Kidney epithelial cell (primary cell): ENCODE measurements around the gene NETO1. TPM values are rescaled to one million over a fixed set of nuclear protein-coding genes. Genes with fewer than 3 reads are reported as not detected.

Experiments used
- DNase-seq: peaks from one replicate; pipeline ENCODE4 v3.0.0-alpha.2; 2010; ENCODE audit warnings: low read depth
- H3K27me3 ChIP-seq: 2 replicates; pipeline ENCODE4 v1.6.0; 2011; ENCODE audit warnings: low read length; ENCODE audit not compliant: control insufficient read depth, insufficient read depth
- H3K36me3 ChIP-seq: 2 replicates; pipeline ENCODE4 v1.5.1; 2011; ENCODE audit warnings: low read length; ENCODE audit not compliant: control insufficient read depth, insufficient read depth
- H3K4me3 ChIP-seq: 2 replicates; pipeline ENCODE4 v1.5.1; 2011; ENCODE audit warnings: low read depth, mild to moderate bottlenecking, control low read depth, low read length
- total RNA-seq: library from RNA; depleted of rRNA; stranded (reverse); fragments of >200 nt; gene quantifications from 2 replicates; pipeline ENCODE4 v1.2.3, GENCODE V29; 2015
- TF ChIP-seq, protein P1 (sequence below): IDR thresholded peaks from 2 replicates; pipeline ENCODE4 v1.5.1; 2011; ENCODE audit warnings: mild to moderate bottlenecking, moderate library complexity, low read length, control low read depth, inconsistent platforms; ENCODE audit not compliant: insufficient read depth, poor library complexity, severe bottlenecking

NETO1 gene, protein sequence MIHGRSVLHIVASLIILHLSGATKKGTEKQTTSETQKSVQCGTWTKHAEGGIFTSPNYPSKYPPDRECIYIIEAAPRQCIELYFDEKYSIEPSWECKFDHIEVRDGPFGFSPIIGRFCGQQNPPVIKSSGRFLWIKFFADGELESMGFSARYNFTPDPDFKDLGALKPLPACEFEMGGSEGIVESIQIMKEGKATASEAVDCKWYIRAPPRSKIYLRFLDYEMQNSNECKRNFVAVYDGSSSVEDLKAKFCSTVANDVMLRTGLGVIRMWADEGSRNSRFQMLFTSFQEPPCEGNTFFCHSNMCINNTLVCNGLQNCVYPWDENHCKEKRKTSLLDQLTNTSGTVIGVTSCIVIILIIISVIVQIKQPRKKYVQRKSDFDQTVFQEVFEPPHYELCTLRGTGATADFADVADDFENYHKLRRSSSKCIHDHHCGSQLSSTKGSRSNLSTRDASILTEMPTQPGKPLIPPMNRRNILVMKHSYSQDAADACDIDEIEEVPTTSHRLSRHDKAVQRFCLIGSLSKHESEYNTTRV
- 7.1 and 7.5 TPM in 2 replicates for total RNA-seq

DNA sequence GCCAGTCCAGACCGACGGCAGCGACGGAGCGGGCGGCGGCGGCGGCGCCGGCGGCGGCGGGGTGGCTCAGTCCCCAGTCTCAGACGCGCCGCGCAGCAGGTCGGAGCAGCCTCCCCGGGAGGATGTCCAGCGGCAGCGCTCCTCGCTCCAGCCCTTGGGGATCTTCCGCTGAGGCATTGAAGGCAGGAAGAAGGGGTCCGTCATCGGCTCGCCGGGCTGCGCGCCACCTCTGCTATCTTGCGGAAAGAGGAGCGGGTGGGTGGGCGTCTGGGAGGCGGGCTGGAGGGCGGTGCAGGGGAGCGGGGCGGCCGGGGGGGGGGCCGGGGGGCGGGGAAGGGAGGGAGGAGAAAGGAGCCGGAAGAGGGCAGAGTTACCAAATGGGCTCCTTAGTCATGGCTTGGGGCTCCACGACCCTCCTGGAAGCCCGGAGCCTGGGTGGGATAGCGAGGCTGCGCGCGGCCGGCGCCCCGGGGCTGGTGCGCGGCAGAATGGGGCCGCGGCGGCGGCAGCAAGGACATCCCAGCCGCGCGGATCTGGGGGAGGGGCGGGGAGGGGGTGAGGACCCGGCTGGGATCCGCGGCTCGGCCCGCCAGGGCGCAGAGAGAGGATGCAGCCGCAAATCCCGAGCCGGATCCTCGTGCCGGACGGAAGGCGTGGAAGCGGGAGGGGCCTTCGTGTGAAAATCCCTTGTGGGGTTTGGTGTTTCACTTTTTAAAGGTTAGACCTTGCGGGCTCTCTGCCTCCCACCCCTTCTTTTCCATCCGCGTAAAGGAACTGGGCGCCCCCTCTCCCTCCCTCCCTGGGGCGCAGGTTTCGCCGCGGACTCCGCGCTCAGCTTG is at the start of gene NETO1:
Gene NETO1, minus strand, starts transcription at position 242 of the 839 bp plus-strand sequence. CDS start 696 bp downstream, outside the sequence.
- DNase-seq = no peak

DNA sequence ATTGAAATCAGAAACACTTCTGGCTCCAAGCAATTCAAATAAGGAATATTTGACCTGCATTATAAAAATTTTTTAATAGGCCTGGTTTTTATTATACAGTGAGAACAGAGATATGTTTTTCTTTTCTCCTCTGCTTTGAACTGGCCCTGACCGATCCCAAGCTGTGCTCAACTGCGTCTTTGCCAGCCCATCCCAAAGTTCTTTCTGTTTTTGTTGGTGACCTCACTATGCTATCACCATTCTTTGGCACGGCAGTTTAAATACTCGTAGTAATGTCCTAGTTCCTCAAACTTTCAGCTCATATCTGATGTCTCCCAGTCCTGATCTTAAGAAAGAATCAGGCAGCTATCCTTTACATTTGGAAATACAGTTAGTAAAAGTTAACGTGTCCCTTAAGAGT is 42.3 kb upstream of the NETO1 start:
- H3K36me3 ChIP-seq = no peaks in the 10 kb centered on the region
- no peak for DNase-seq
- no peak overlapping the region for H3K4me3 ChIP-seq
- TF ChIP-seq, protein P1, sequence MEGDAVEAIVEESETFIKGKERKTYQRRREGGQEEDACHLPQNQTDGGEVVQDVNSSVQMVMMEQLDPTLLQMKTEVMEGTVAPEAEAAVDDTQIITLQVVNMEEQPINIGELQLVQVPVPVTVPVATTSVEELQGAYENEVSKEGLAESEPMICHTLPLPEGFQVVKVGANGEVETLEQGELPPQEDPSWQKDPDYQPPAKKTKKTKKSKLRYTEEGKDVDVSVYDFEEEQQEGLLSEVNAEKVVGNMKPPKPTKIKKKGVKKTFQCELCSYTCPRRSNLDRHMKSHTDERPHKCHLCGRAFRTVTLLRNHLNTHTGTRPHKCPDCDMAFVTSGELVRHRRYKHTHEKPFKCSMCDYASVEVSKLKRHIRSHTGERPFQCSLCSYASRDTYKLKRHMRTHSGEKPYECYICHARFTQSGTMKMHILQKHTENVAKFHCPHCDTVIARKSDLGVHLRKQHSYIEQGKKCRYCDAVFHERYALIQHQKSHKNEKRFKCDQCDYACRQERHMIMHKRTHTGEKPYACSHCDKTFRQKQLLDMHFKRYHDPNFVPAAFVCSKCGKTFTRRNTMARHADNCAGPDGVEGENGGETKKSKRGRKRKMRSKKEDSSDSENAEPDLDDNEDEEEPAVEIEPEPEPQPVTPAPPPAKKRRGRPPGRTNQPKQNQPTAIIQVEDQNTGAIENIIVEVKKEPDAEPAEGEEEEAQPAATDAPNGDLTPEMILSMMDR = no peak
- no peaks in the 10 kb centered on the region for H3K27me3 ChIP-seq

More for the DNA sequence above, at the start of gene NETO1:
- Histone ChIP-seq H3K36me3 (no peaks in the 10 kb centered on the region), H3K27me3 (no peaks in the 10 kb centered on the region), H3K4me3 (peak within 1 kb of the TSS; percentile 60)
- TF ChIP-seq, protein P1 = no peak

- no peak for DNase-seq
- no peaks in the 10 kb centered on the region for H3K36me3 ChIP-seq
- TF ChIP-seq, protein P1 = no peak
- no peaks in the 10 kb centered on the region for H3K27me3 ChIP-seq
- H3K4me3 ChIP-seq = no peak overlapping the region
Observed at GRCh38 chr18:72908181-72908580, 40.4 kb upstream of the NETO1 start.

DNA sequence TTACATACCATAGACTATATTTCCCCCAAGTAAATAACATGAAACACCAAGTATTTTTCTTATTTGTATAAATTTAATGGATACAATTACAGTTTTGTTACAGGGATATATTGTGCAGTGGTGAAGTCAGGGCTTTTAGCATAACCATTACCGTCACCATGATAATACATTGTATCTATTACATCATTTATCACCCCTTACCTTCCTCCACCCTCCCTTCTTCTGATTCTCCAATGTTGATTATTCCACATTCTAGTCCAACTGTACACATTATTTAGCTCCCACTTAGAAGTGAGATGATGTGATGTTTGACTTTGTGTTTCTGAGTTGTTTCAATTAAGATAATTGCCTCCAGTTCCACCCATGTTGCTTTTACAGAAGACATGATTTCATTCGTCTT is 35.2 kb upstream of the NETO1 start:
- TF ChIP-seq, protein P1 = no peak
- DNase-seq = no peak
- no peaks in the 10 kb centered on the region for H3K27me3 ChIP-seq
- H3K36me3 ChIP-seq = no peaks in the 10 kb centered on the region
- H3K4me3 ChIP-seq = no peak overlapping the region

DNA sequence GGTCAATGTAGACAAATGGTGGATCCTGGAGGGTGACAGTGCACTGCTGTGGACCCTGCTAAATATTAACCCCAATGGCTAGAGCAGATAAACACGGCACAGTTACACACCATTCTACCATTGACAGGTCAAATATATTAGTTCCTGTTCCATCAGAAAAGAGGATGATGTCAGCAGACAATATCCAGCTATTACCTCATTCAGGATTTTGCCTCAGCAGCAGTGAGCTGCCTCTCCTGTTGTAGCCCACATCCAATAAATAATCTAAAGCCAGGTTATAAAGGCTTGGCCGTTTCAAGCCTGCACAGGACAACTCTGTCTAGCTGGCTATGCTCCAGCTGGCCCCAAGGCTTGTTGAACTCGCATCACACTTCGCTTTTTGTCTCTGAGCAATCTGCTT is 31.6 kb upstream of the NETO1 start:
- Histone ChIP-seq H3K36me3 (no peaks in the 10 kb centered on the region), H3K27me3 (no peaks in the 10 kb centered on the region), H3K4me3 (no peak overlapping the region)
- TF ChIP-seq, protein P1 = no peak
- no peak for DNase-seq
